H9 (cell line): ENCODE results near the gene TAGLN3. TPM values are rescaled to one million over a fixed set of nuclear protein-coding genes. Genes with fewer than 3 reads are reported as not detected.

ENCODE experiments used
- DNase-seq: peaks from one replicate; pipeline ENCODE4 v3.0.0-alpha.2; 2017
- H2AFZ ChIP-seq: one replicate; pipeline ENCODE4 v1.6.1; 2013; ENCODE audit warnings: mild to moderate bottlenecking, low read length, control low read depth, moderate library complexity
- H2AK5ac ChIP-seq: 2 replicates; pipeline ENCODE4 v1.6.1; 2013; ENCODE audit warnings: low read length, control low read depth, mixed read lengths; ENCODE audit not compliant: insufficient read length
- H2BK120ac ChIP-seq: one replicate; pipeline ENCODE4 v1.6.1; 2013; ENCODE audit warnings: low read depth, mild to moderate bottlenecking, low read length, control low read depth, inconsistent platforms; ENCODE audit not compliant: poor library complexity, severe bottlenecking
- H2BK12ac ChIP-seq: 2 replicates; pipeline ENCODE4 v1.6.1; 2013; ENCODE audit warnings: low read length, control low read depth, mixed read lengths, low read depth; ENCODE audit not compliant: insufficient read length
- H2BK15ac ChIP-seq: 2 replicates; pipeline ENCODE4 v1.6.1; 2013; ENCODE audit warnings: low read depth, low read length, control low read depth
- H2BK20ac ChIP-seq: one replicate; pipeline ENCODE4 v1.6.1; 2013; ENCODE audit warnings: low read depth, mild to moderate bottlenecking, low read length, control low read depth, inconsistent platforms; ENCODE audit not compliant: poor library complexity, severe bottlenecking
- H2BK5ac ChIP-seq: 2 replicates; pipeline ENCODE4 v1.6.1; 2013; ENCODE audit warnings: low read length, control low read depth, mixed read lengths; ENCODE audit not compliant: insufficient read length
- H3K14ac ChIP-seq: 2 replicates; pipeline ENCODE4 v1.6.1; 2013; ENCODE audit warnings: low read length, control low read depth; ENCODE audit not compliant: insufficient read depth
- H3K18ac ChIP-seq: 2 replicates; pipeline ENCODE4 v1.6.1; 2013; ENCODE audit warnings: low read depth, mild to moderate bottlenecking, mixed read lengths, low read length, control low read depth; ENCODE audit not compliant: insufficient read length
- H3K23ac ChIP-seq: 2 replicates; pipeline ENCODE4 v1.6.1; 2013; ENCODE audit warnings: low read length, control low read depth, mixed read lengths, low read depth; ENCODE audit not compliant: insufficient read length
- H3K23me2 ChIP-seq: 2 replicates; pipeline ENCODE4 v1.6.1; 2013; ENCODE audit warnings: low read depth, mild to moderate bottlenecking, mixed read lengths, low read length, control low read depth; ENCODE audit not compliant: insufficient read length, poor library complexity, severe bottlenecking
- H3K27ac ChIP-seq: 2 replicates; pipeline ENCODE4 v1.5.1; 2013; ENCODE audit warnings: low read length, control low read depth, mixed read lengths, low read depth; ENCODE audit not compliant: insufficient read length
- H3K27me3 ChIP-seq: 2 replicates; pipeline ENCODE4 v1.6.1; 2013; ENCODE audit warnings: low read length, control low read depth, inconsistent platforms; ENCODE audit not compliant: insufficient read depth
- H3K4ac ChIP-seq: 2 replicates; pipeline ENCODE4 v1.6.1; 2013; ENCODE audit warnings: low read depth, mild to moderate bottlenecking, control low read depth, inconsistent platforms, low read length, moderate library complexity
- H3K4me1 ChIP-seq: 2 replicates; pipeline ENCODE4 v1.6.1; 2013; ENCODE audit warnings: low read length, control low read depth, inconsistent platforms; ENCODE audit not compliant: insufficient read depth
- H3K4me2 ChIP-seq: 2 replicates; pipeline ENCODE4 v1.6.1; 2013; ENCODE audit warnings: low read length, control low read depth, mixed read lengths; ENCODE audit not compliant: insufficient read length, insufficient read depth
- H3K56ac ChIP-seq: 2 replicates; pipeline ENCODE4 v1.6.1; 2013; ENCODE audit warnings: low read depth, mild to moderate bottlenecking, mixed read lengths, low read length, control low read depth; ENCODE audit not compliant: insufficient read length
- H3K79me1 ChIP-seq: 2 replicates; pipeline ENCODE4 v1.6.1; 2013; ENCODE audit warnings: low read depth, mild to moderate bottlenecking, moderate library complexity, low read length, control low read depth, inconsistent platforms; ENCODE audit not compliant: insufficient read depth, poor library complexity, severe bottlenecking
- H3K79me2 ChIP-seq: 2 replicates; pipeline ENCODE4 v1.6.1; 2013; ENCODE audit warnings: low read length, control low read depth, inconsistent platforms; ENCODE audit not compliant: insufficient read depth
- H3K9ac ChIP-seq: 2 replicates; pipeline ENCODE4 v1.6.1; 2013; ENCODE audit warnings: low read length, control low read depth, mixed read lengths; ENCODE audit not compliant: insufficient read length; ENCODE audit errors: extremely low read depth
- H3K9me3 ChIP-seq: one replicate; pipeline ENCODE4 v1.6.1; 2013; ENCODE audit warnings: low read depth, low read length, inconsistent platforms; ENCODE audit not compliant: control insufficient read depth
- H3T11ph ChIP-seq: one replicate; pipeline ENCODE4 v1.6.1; 2013; ENCODE audit warnings: mild to moderate bottlenecking, low read length, control low read depth, inconsistent platforms
- H4K20me1 ChIP-seq: one replicate; pipeline ENCODE4 v1.6.1; 2013; ENCODE audit not compliant: control insufficient read depth, insufficient read length, insufficient read depth
- H4K5ac ChIP-seq: 2 replicates; pipeline ENCODE4 v1.6.1; 2013; ENCODE audit warnings: low read depth, mild to moderate bottlenecking, mixed read lengths, low read length, control low read depth; ENCODE audit not compliant: insufficient read length
- H4K8ac ChIP-seq: replicated peaks from 2 replicates; pipeline ENCODE4 v1.6.1; 2013; ENCODE audit warnings: low read length, control low read depth, mixed read lengths, low read depth; ENCODE audit not compliant: insufficient read length
- H4K91ac ChIP-seq: 2 replicates; pipeline ENCODE4 v1.6.1; 2013; ENCODE audit warnings: low read depth, mild to moderate bottlenecking, moderate library complexity, mixed read lengths, low read length, control low read depth; ENCODE audit not compliant: insufficient read length
- H3K27ac Mint-ChIP-seq, 3 experiments: 2 replicates in 2 of 3; 3 replicates in 1 of 3; pipeline ENCODE4 v1.8.0; 2020 to 2021; ENCODE audit warnings: mixed read lengths in 3 of 3, mild to moderate bottlenecking in 1 of 3, moderate library complexity in 1 of 3
- H3K27me3 Mint-ChIP-seq: 2 replicates; pipeline ENCODE4 v1.8.0; 2021; ENCODE audit warnings: low read depth, mild to moderate bottlenecking, moderate library complexity, mixed read lengths
- H3K36me3 Mint-ChIP-seq, 3 experiments: 2 replicates in 2 of 3; 3 replicates in 1 of 3; pipeline ENCODE4 v1.8.0; 2020 to 2021; ENCODE audit warnings: low read depth in 3 of 3, mixed read lengths in 3 of 3; ENCODE audit not compliant: insufficient read depth in 1 of 3
- H3K4me1 Mint-ChIP-seq, 2 experiments: 2 replicates each; pipeline ENCODE4 v1.8.0; 2020; ENCODE audit warnings: mixed read lengths in 2 of 2
- H3K4me3 Mint-ChIP-seq, 2 experiments: 2 replicates in 1 of 2; 3 replicates in 1 of 2; pipeline ENCODE4 v1.8.0; 2020 to 2021; ENCODE audit warnings: mild to moderate bottlenecking in 2 of 2, mixed read lengths in 2 of 2, moderate library complexity in 1 of 2
- H3K9me3 Mint-ChIP-seq, 2 experiments: 2 replicates in 1 of 2; 3 replicates in 1 of 2; pipeline ENCODE4 v1.8.0; 2020; ENCODE audit warnings: mild to moderate bottlenecking in 2 of 2, mixed read lengths in 2 of 2, moderate library complexity in 1 of 2
- WGBS: extraction: QIAGEN DNeasy Blood & Tissue Kit; methylation state at CpG from one replicate; pipeline ENCODE4 v1.1.7; 2013; ENCODE audit warnings: missing lambda C conversion rate, low lambda C conversion rate, mixed read lengths; ENCODE audit not compliant: insufficient read length; ENCODE audit errors: extremely low coverage; 5-methylcytosine and 5-hydroxymethylcytosine counted together
- total RNA-seq: library from RNA; stranded (reverse); gene quantifications from 2 replicates; pipeline ENCODE4 v1.2.1, GENCODE V29; 2021
- TF ChIP-seq, protein P1 (sequence below): fragments of 200-600 bp; sonication (generic); conservative IDR thresholded peaks from 3 replicates; pipeline ENCODE4 v1.8.0; 2021; ENCODE audit warnings: antibody characterized with exemption, mild to moderate bottlenecking

Gene TAGLN3
- total RNA-seq, 1 experiment from 2014 or later = 6.4 TPM

DNA sequence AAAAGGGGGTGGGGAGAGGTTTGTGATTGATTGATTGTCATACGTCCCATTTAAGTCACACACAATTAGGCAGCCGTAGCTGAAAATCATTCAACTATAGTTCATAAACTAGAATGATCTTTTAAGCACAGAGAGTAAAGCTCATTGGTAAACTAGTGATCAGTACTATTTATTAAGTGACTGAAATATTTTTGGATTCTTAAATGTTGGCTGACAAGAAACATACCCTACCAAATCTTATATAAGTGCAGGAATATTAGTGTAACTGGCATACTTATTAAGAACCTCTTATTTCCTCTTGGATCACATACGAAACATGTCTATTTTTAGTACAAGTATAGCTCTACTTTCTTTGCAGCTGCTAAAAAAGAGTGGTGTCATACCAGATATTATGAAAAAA is 28.3 kb upstream of the TAGLN3 start:
- Histone ChIP-seq H3K79me2 (no peaks in the 10 kb centered on the region), H2BK15ac (no peak overlapping the region), H3K9me3 (no peaks in the 10 kb centered on the region), H4K5ac (no peak overlapping the region), H3K18ac (no peak overlapping the region), H2BK12ac (no peak overlapping the region), H4K91ac (no peak overlapping the region), H2BK5ac (no peak overlapping the region), H3K14ac (no peak overlapping the region), H3K23me2 (no peaks in the 10 kb centered on the region), H3K4me2 (no peak overlapping the region), H2BK20ac (no peak overlapping the region), H3K4ac (no peak overlapping the region), H3K56ac (no peak overlapping the region), H4K8ac (no peak overlapping the region), H3K23ac (no peak overlapping the region), H2AFZ (no peak overlapping the region), H3K9ac (no peak overlapping the region), H2AK5ac (no peak overlapping the region), H4K20me1 (no peaks in the 10 kb centered on the region), H3K79me1 (no peaks in the 10 kb centered on the region), H2BK120ac (no peak overlapping the region), H3K4me1 (no peaks in the 10 kb centered on the region), H3K27ac (no peak overlapping the region), H3K27me3 (no peaks in the 10 kb centered on the region), H3T11ph (no peak overlapping the region)
- H3K4me1 Mint-ChIP-seq = peaks cover 6 to 9% of the 10 kb centered on the region in 2 experiments
- TF ChIP-seq, protein P1, sequence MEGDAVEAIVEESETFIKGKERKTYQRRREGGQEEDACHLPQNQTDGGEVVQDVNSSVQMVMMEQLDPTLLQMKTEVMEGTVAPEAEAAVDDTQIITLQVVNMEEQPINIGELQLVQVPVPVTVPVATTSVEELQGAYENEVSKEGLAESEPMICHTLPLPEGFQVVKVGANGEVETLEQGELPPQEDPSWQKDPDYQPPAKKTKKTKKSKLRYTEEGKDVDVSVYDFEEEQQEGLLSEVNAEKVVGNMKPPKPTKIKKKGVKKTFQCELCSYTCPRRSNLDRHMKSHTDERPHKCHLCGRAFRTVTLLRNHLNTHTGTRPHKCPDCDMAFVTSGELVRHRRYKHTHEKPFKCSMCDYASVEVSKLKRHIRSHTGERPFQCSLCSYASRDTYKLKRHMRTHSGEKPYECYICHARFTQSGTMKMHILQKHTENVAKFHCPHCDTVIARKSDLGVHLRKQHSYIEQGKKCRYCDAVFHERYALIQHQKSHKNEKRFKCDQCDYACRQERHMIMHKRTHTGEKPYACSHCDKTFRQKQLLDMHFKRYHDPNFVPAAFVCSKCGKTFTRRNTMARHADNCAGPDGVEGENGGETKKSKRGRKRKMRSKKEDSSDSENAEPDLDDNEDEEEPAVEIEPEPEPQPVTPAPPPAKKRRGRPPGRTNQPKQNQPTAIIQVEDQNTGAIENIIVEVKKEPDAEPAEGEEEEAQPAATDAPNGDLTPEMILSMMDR = no peak
- WGBS = no CpG with 5 or more reads among the region's 3 CpGs
- H3K27ac Mint-ChIP-seq = no peak overlapping the region
- H3K9me3 Mint-ChIP-seq = no peaks in the 10 kb centered on the region
- no peak for DNase-seq
- H3K4me3 Mint-ChIP-seq = no peak overlapping the region
- H3K27me3 Mint-ChIP-seq = no peaks in the 10 kb centered on the region
- H3K36me3 Mint-ChIP-seq = no peaks in the 10 kb centered on the region; a peak in 1 of 7 replicates
